Measurements from ENCODE around the gene SAPCD2.

GRCh38 chr9:137022662-137023008 lies 47.7 kb downstream of the SAPCD2 start:
- no peak for TF ChIP-seq POLR2A (IDR thresholded peaks at IDR 0.05)
- TF ChIP-seq, protein P1, sequence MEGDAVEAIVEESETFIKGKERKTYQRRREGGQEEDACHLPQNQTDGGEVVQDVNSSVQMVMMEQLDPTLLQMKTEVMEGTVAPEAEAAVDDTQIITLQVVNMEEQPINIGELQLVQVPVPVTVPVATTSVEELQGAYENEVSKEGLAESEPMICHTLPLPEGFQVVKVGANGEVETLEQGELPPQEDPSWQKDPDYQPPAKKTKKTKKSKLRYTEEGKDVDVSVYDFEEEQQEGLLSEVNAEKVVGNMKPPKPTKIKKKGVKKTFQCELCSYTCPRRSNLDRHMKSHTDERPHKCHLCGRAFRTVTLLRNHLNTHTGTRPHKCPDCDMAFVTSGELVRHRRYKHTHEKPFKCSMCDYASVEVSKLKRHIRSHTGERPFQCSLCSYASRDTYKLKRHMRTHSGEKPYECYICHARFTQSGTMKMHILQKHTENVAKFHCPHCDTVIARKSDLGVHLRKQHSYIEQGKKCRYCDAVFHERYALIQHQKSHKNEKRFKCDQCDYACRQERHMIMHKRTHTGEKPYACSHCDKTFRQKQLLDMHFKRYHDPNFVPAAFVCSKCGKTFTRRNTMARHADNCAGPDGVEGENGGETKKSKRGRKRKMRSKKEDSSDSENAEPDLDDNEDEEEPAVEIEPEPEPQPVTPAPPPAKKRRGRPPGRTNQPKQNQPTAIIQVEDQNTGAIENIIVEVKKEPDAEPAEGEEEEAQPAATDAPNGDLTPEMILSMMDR (IDR thresholded peaks at IDR 0.05) = no peak
- TF ChIP-seq EP300 (IDR thresholded peaks at IDR 0.05) = no peak

Data from ovary (tissue), 3 donors.